ENCODE results near the gene RORC. TPM values are rescaled to one million over a fixed set of nuclear protein-coding genes. Genes with fewer than 3 reads are reported as not detected.

RORC gene
- total and polyA plus RNA-seq, 5 donors from 2014 or later = 6.2 to 16.7 (median 13.7) TPM

GRCh38 chr1:151802372-151802771 lies 29.2 kb downstream of the RORC start:
- Mint-ChIP-seq H3K27me3 (no peaks in the 10 kb centered on the region), H3K9me3 (no peaks in the 10 kb centered on the region), H3K4me1 (peaks cover 0 to 12% (median 4%) of the 10 kb centered on the region in 4 donors), H3K4me3 (no peak overlapping the region), H3K27ac (no peak overlapping the region), H3K36me3 (peaks cover 11% of the 10 kb centered on the region)
- Histone ChIP-seq H3K4me1 (ENCODE audit: control insufficient read depth, insufficient read depth, low read length, poor library complexity, severe bottlenecking) (no peaks in the 10 kb centered on the region), H3K27me3 (ENCODE audit: control insufficient read depth, insufficient read depth, low read length) (no peaks in the 10 kb centered on the region), H3K36me3 (ENCODE audit: control insufficient read depth, insufficient read depth, low read length) (no peaks in the 10 kb centered on the region), H3K4me3 (ENCODE audit: low read depth, low read length) (no peak overlapping the region), H3K9me3 (ENCODE audit: control insufficient read depth in 2 of 2, low read length in 2 of 2) (no peaks in the 10 kb centered on the region), H3K27ac (ENCODE audit: insufficient read depth, low read length, poor library complexity, severe bottlenecking) (no peak overlapping the region)
- DNase-seq (no peak), ATAC-seq (ENCODE audit: low read depth in 2 of 2) (no peak)

DNA sequence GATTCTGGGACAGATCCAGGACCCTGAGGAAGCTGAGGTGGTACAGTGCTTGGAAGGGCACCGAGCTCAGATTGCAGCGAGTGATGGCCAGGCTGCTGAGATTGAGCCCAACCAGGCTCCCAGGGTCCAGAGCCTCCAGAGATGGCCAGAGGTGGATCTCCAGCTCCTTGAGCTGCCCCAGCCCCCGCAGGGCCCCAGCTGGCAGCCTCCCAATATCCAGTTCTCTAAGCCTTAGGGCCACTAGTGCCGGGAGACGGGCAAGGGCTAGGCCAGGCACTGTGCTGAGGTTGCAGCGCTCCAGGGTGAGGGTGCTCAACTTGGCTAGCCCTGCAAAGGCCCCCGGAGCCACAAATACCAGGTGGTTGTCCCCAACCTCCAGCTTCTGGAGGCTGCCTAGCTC lies 29.8 kb downstream of the RORC start:
- Histone ChIP-seq H3K4me1 (ENCODE audit: control insufficient read depth, insufficient read depth, low read length, poor library complexity, severe bottlenecking) (no peaks in the 10 kb centered on the region), H3K9me3 (ENCODE audit: control insufficient read depth in 2 of 2, low read length in 2 of 2) (no peaks in the 10 kb centered on the region), H3K36me3 (ENCODE audit: control insufficient read depth, insufficient read depth, low read length) (no peaks in the 10 kb centered on the region), H3K4me3 (ENCODE audit: low read depth, low read length) (no peak overlapping the region), H3K27me3 (ENCODE audit: control insufficient read depth, insufficient read depth, low read length) (no peaks in the 10 kb centered on the region), H3K27ac (ENCODE audit: insufficient read depth, low read length, poor library complexity, severe bottlenecking) (no peak overlapping the region)
- Mint-ChIP-seq H3K36me3 (peaks cover 11% of the 10 kb centered on the region), H3K4me3 (no peak overlapping the region), H3K27ac (no peak overlapping the region), H3K4me1 (peaks cover 0 to 12% (median 4%) of the 10 kb centered on the region in 4 donors), H3K9me3 (no peaks in the 10 kb centered on the region), H3K27me3 (no peaks in the 10 kb centered on the region)
- no peak for DNase-seq
- no peak for ATAC-seq (ENCODE audit: low read depth in 2 of 2)

DNA sequence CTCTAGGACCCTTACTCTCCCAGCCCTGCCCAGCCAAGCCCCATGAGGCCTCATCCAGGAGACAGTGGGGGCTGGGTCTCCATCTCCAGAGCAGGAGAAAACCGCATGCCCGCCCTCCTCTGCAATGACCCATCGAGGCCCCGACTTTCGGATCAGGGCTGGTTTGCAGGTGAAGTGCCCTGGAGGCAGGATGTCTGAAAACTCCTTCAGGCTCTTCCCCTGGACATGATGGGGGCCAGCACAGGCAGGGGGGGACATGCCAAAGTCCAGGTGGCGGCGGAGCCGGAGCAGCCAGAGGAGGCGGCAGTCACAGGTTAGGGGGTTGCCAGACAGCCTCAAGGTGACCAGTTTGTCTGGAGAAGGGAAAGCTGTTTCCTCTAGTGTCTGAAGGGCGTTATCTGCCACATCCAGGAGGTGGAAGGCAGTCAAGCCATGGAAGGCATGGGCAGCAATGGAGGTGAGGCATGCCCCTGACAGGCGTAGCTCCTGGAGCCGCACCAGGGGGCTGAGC lies 30.2 kb downstream of the RORC start:
- Mint-ChIP-seq H3K4me3 (no peak overlapping the region), H3K9me3 (no peaks in the 10 kb centered on the region), H3K27me3 (no peaks in the 10 kb centered on the region), H3K36me3 (peaks cover 11% of the 10 kb centered on the region), H3K27ac (no peak overlapping the region), H3K4me1 (peaks cover 0 to 12% (median 4%) of the 10 kb centered on the region in 4 donors)
- no peaks in the 10 kb centered on the region for H3K36me3 ChIP-seq (ENCODE audit: control insufficient read depth, insufficient read depth, low read length)
- H3K4me1 ChIP-seq (ENCODE audit: control insufficient read depth, insufficient read depth, low read length, poor library complexity, severe bottlenecking) = no peaks in the 10 kb centered on the region
- H3K4me3 ChIP-seq (ENCODE audit: low read depth, low read length) = no peak overlapping the region
- H3K9me3 ChIP-seq (ENCODE audit: control insufficient read depth in 2 of 2, low read length in 2 of 2) = no peaks in the 10 kb centered on the region
- ATAC-seq (ENCODE audit: low read depth in 2 of 2) (no peak), DNase-seq (no peak)
- no peak overlapping the region for H3K27ac ChIP-seq (ENCODE audit: insufficient read depth, low read length, poor library complexity, severe bottlenecking)
- H3K27me3 ChIP-seq (ENCODE audit: control insufficient read depth, insufficient read depth, low read length) = no peaks in the 10 kb centered on the region

DNA sequence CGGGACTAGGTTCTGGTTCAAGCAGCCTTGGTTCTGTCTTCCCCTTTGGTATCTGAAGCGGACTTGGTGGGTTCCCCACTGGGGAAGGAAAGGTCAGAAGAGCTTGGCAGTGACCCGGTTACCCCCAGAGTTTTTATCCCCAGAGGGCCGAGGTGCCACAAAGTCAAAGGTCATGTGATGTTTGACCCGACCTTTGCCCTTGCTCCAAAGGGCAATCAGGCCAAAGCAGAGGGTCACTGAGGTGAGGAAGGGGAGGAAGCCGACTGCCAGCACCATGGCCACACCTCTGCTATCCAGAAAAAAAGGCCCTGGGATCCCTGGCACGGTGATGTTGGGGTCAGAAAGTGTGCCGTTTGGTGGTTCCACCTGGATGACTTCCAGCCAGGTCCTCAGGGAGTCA lies 30.8 kb downstream of the RORC start:
- H3K9me3 Mint-ChIP-seq = no peaks in the 10 kb centered on the region
- Histone ChIP-seq H3K4me1 (ENCODE audit: control insufficient read depth, insufficient read depth, low read length, poor library complexity, severe bottlenecking) (no peaks in the 10 kb centered on the region), H3K27me3 (ENCODE audit: control insufficient read depth, insufficient read depth, low read length) (no peaks in the 10 kb centered on the region), H3K27ac (ENCODE audit: insufficient read depth, low read length, poor library complexity, severe bottlenecking) (no peak overlapping the region), H3K36me3 (ENCODE audit: control insufficient read depth, insufficient read depth, low read length) (no peaks in the 10 kb centered on the region), H3K9me3 (ENCODE audit: control insufficient read depth in 2 of 2, low read length in 2 of 2) (no peaks in the 10 kb centered on the region), H3K4me3 (ENCODE audit: low read depth, low read length) (no peak overlapping the region)
- DNase-seq (no peak), ATAC-seq (ENCODE audit: low read depth in 2 of 2) (no peak)
- peak overlapping the region in 1 of 3 donors; percentile 57 for H3K27ac Mint-ChIP-seq
- no peak overlapping the region for H3K4me3 Mint-ChIP-seq
- H3K4me1 Mint-ChIP-seq = peaks cover 0 to 12% (median 4%) of the 10 kb centered on the region in 4 donors
- H3K27me3 Mint-ChIP-seq = no peaks in the 10 kb centered on the region
- peaks cover 11% of the 10 kb centered on the region for H3K36me3 Mint-ChIP-seq

GRCh38 chr1:151799179-151800022 lies 32.2 kb downstream of the RORC start:
- no peaks in the 10 kb centered on the region for H3K4me1 ChIP-seq (ENCODE audit: control insufficient read depth, insufficient read depth, low read length, poor library complexity, severe bottlenecking)
- no peak overlapping the region for H3K27ac ChIP-seq (ENCODE audit: insufficient read depth, low read length, poor library complexity, severe bottlenecking)
- H3K27ac Mint-ChIP-seq = peak overlapping the region in 1 of 3 donors; percentile 19
- no peak overlapping the region for H3K4me3 ChIP-seq (ENCODE audit: low read depth, low read length)
- no peaks in the 10 kb centered on the region for H3K36me3 ChIP-seq (ENCODE audit: control insufficient read depth, insufficient read depth, low read length)
- no peaks in the 10 kb centered on the region for H3K27me3 ChIP-seq (ENCODE audit: control insufficient read depth, insufficient read depth, low read length)
- ATAC-seq (ENCODE audit: low read depth in 2 of 2) (no peak), DNase-seq (no peak)
- H3K4me3 Mint-ChIP-seq = peak overlapping the region in 1 of 4 donors; percentile 7
- H3K27me3 Mint-ChIP-seq = no peaks in the 10 kb centered on the region
- H3K4me1 Mint-ChIP-seq = peaks cover 0 to 12% (median 4%) of the 10 kb centered on the region in 4 donors
- peaks cover 12% of the 10 kb centered on the region for H3K36me3 Mint-ChIP-seq
- H3K9me3 ChIP-seq (ENCODE audit: control insufficient read depth in 2 of 2, low read length in 2 of 2) = no peaks in the 10 kb centered on the region
- H3K9me3 Mint-ChIP-seq = no peaks in the 10 kb centered on the region

GRCh38 chr1:151798571-151798970 lies 33.0 kb downstream of the RORC start:
- H3K27ac ChIP-seq (ENCODE audit: insufficient read depth, low read length, poor library complexity, severe bottlenecking) = no peak overlapping the region
- no peaks in the 10 kb centered on the region for H3K4me1 ChIP-seq (ENCODE audit: control insufficient read depth, insufficient read depth, low read length, poor library complexity, severe bottlenecking)
- Mint-ChIP-seq H3K4me3 (no peak overlapping the region), H3K36me3 (peaks cover 15% of the 10 kb centered on the region), H3K27me3 (no peaks in the 10 kb centered on the region), H3K27ac (no peak overlapping the region), H3K9me3 (no peaks in the 10 kb centered on the region), H3K4me1 (peaks cover 0 to 12% (median 5%) of the 10 kb centered on the region in 4 donors)
- no peaks in the 10 kb centered on the region for H3K9me3 ChIP-seq (ENCODE audit: control insufficient read depth in 2 of 2, low read length in 2 of 2)
- no peaks in the 10 kb centered on the region for H3K27me3 ChIP-seq (ENCODE audit: control insufficient read depth, insufficient read depth, low read length)
- ATAC-seq (ENCODE audit: low read depth in 2 of 2) = no peak
- H3K36me3 ChIP-seq (ENCODE audit: control insufficient read depth, insufficient read depth, low read length) = peaks cover 3% of the 10 kb centered on the region
- no peak overlapping the region for H3K4me3 ChIP-seq (ENCODE audit: low read depth, low read length)
- no peak for DNase-seq

GRCh38 chr1:151790940-151791651 lies 40.5 kb downstream of the RORC start:
- no peak for ATAC-seq (ENCODE audit: low read depth in 2 of 2)
- DNase-seq = peak in 2 of 3 donors; percentile 8 to 10
- Mint-ChIP-seq H3K4me3 (peak overlapping the region; percentile 90 to 98 (median 98)), H3K9me3 (no peaks in the 10 kb centered on the region), H3K36me3 (peaks cover 7% of the 10 kb centered on the region), H3K4me1 (peaks cover 0 to 45% (median 25%) of the 10 kb centered on the region in 4 donors), H3K27ac (peak overlapping the region; percentile 89 to 96 (median 93)), H3K27me3 (no peaks in the 10 kb centered on the region)
- Histone ChIP-seq H3K27me3 (ENCODE audit: control insufficient read depth, insufficient read depth, low read length) (no peaks in the 10 kb centered on the region), H3K36me3 (ENCODE audit: control insufficient read depth, insufficient read depth, low read length) (peaks cover 3% of the 10 kb centered on the region), H3K4me1 (ENCODE audit: control insufficient read depth, insufficient read depth, low read length, poor library complexity, severe bottlenecking) (peaks cover 19% of the 10 kb centered on the region), H3K27ac (ENCODE audit: insufficient read depth, low read length, poor library complexity, severe bottlenecking) (peak overlapping the region; percentile 52), H3K4me3 (ENCODE audit: low read depth, low read length) (peak overlapping the region; percentile 90), H3K9me3 (ENCODE audit: control insufficient read depth in 2 of 2, low read length in 2 of 2) (no peaks in the 10 kb centered on the region)
